Endothelial cell (in vitro differentiated cells): ENCODE data around the gene TENT4A. TPM values are rescaled to one million over a fixed set of nuclear protein-coding genes. Genes with fewer than 3 reads are reported as not detected.
"Not testable (repeated sequence)": the region's sequence is repeated elsewhere in the genome, so short reads cannot be mapped to it uniquely, and the experiment has no call there.

Source experiments
- DNase-seq: peaks from one replicate; pipeline ENCODE4 v3.0.0; 2021; ENCODE audit warnings: low spot score
- H3K27ac Mint-ChIP-seq: one replicate; pipeline ENCODE4 v1.8.0; 2021; ENCODE audit warnings: mixed read lengths, inconsistent platforms; ENCODE audit not compliant: unreplicated experiment
- H3K27me3 Mint-ChIP-seq: one replicate; pipeline ENCODE4 v1.8.0; 2021; ENCODE audit warnings: mild to moderate bottlenecking, moderate library complexity, mixed read lengths, inconsistent platforms; ENCODE audit not compliant: unreplicated experiment
- H3K36me3 Mint-ChIP-seq: one replicate; pipeline ENCODE4 v1.8.0; 2021; ENCODE audit warnings: mild to moderate bottlenecking, low read depth, mixed read lengths, inconsistent platforms; ENCODE audit not compliant: unreplicated experiment
- H3K4me1 Mint-ChIP-seq: one replicate; pipeline ENCODE4 v1.8.0; 2021; ENCODE audit warnings: mild to moderate bottlenecking, mixed read lengths, inconsistent platforms; ENCODE audit not compliant: unreplicated experiment
- H3K4me3 Mint-ChIP-seq: one replicate; pipeline ENCODE4 v1.8.0; 2021; ENCODE audit warnings: mild to moderate bottlenecking, mixed read lengths, inconsistent platforms; ENCODE audit not compliant: unreplicated experiment
- H3K9me3 Mint-ChIP-seq: one replicate; pipeline ENCODE4 v1.8.0; 2021; ENCODE audit warnings: mixed read lengths, inconsistent platforms; ENCODE audit not compliant: unreplicated experiment
- long read RNA-seq: library from polyadenylated mRNA; unstranded; transcript quantifications from one replicate; pipeline ENCODE4 v2.0.0, GENCODE V29; 2020; ENCODE audit not compliant: unreplicated experiment
- total RNA-seq: library from RNA; stranded (reverse); fragmentation: NEBNext Ultra II Directional; extraction: Animal tissue kit (Norgen Biotek cat#: 25700); gene quantifications from one replicate; pipeline ENCODE4 v1.2.1, GENCODE V29; 2021; ENCODE audit not compliant: unreplicated experiment
- TF ChIP-seq, protein P1 (sequence below): fragments of 200-600 bp; sonication (generic); IDR thresholded peaks from one replicate; pipeline ENCODE4 v1.5.0; 2021; ENCODE audit warnings: antibody characterized with exemption; ENCODE audit not compliant: unreplicated experiment

The TENT4A gene
- 24.7 TPM for total RNA-seq
- long read RNA-seq, partial matches to known transcripts: 1 of 2 reads
- long read RNA-seq, other reads (novel, unspliced or antisense): 1 of 2 reads

DNA sequence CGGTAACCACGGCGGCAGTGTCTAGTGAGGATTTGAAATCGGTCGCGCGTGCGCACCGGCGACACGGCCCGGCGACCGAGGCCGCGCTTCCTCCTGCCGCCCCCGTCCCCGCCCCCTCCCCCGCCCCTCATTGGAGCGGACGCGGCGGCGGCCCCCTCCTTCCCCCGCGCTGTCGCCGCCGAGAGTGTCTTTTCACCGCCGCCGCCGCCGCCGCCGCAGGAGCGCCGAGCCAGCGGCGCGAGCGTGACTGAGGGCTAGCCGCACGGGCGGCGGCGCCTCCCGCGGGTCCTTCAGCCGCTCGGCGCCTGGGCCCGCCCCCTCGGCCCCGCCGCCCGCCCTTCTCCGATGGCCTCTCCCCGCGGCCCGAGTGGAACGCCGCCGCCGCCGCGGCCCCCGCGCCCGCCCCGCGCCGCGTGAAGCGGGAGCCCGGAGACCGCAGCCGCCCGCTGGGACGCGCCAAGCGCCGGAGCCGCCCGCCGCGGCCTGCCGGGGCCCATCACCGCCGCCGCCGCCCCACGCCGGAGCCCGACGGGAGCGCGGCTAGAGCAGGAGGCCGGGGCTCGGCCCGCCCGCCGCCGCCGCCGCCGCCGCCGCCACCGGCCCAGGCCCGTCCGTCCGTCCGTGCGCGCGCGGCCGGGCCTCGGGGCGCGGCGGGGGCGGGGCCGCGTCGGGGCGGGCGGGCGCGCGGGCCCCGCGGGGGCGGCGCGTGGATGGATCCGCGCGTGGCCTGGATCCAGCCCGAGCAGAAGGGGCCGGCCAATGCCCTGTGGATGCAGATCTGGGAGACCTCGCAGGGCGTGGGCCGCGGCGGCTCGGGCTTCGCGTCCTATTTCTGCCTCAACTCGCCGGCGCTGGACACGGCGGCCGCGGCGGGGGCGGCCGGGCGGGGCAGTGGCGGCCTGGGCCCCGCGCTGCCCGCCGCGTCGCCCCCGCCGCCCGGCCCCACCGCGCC is at the start of gene TENT4A:
Gene TENT4A, plus strand, starts transcription at position 159 of the 952 bp plus-strand sequence. Its CDS starts 552 bp downstream, at position 711.
- Mint-ChIP-seq H3K9me3 (no peaks in the 10 kb centered on the region), H3K4me3 (peak within 1 kb of the TSS; percentile 91), H3K27ac (no peak within 1 kb of the TSS), H3K36me3 (no peaks in the 10 kb centered on the region), H3K27me3 (peaks cover 19% of the 10 kb centered on the region), H3K4me1 (peaks cover 20% of the 10 kb centered on the region)
- TF ChIP-seq, protein P1, sequence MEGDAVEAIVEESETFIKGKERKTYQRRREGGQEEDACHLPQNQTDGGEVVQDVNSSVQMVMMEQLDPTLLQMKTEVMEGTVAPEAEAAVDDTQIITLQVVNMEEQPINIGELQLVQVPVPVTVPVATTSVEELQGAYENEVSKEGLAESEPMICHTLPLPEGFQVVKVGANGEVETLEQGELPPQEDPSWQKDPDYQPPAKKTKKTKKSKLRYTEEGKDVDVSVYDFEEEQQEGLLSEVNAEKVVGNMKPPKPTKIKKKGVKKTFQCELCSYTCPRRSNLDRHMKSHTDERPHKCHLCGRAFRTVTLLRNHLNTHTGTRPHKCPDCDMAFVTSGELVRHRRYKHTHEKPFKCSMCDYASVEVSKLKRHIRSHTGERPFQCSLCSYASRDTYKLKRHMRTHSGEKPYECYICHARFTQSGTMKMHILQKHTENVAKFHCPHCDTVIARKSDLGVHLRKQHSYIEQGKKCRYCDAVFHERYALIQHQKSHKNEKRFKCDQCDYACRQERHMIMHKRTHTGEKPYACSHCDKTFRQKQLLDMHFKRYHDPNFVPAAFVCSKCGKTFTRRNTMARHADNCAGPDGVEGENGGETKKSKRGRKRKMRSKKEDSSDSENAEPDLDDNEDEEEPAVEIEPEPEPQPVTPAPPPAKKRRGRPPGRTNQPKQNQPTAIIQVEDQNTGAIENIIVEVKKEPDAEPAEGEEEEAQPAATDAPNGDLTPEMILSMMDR: no peak
- no peak for DNase-seq

DNA sequence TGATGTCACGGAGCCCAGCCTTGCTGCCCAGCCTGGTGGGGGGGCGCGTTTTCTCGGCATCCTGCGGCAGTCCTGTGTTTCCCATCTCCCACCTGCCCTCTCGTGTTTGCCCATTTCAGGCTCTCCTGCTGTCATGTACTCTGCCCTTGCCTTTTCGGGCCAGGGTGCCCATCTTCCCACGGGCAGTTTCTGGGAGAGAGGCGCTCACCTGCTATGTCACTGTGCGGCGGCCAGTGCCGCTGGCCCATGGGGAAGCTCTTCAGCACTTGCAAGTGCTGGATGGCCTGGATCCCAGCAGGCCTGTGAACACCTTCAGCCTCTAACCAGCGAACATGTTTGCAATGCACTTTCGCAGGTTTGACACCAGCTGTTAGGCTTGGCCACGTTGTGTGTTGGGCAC is 46.5 kb upstream of the TENT4A start:
- Mint-ChIP-seq H3K9me3 (no peaks in the 10 kb centered on the region), H3K4me1 (no peaks in the 10 kb centered on the region), H3K36me3 (peaks cover 9% of the 10 kb centered on the region), H3K4me3 (no peak overlapping the region), H3K27me3 (peaks cover 1% of the 10 kb centered on the region), H3K27ac (no peak overlapping the region)
- no peak for DNase-seq
- TF ChIP-seq, protein P1: no peak

DNA sequence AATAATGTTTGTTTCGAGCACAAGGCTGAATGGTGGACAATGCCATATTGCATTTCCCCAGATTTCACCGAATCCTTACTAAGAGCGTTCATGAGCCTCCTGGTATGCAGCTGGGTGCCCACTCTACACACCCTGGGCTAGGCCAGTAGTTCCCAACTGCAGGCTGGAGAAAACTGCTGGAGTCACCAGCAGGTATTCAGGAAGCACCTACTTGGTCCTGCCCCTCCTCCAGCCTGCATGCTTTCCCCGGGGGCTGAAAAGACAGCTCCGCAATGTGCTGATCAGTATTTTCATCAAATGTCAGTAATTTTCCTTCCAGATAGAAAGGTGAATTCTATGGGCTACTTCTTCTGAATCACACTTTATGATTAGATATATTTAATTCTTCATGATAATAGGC is 45.6 kb upstream of the TENT4A start:
- no peak overlapping the region for H3K27ac Mint-ChIP-seq
- H3K27me3 Mint-ChIP-seq: peaks cover 1% of the 10 kb centered on the region
- no peaks in the 10 kb centered on the region for H3K9me3 Mint-ChIP-seq
- H3K4me3 Mint-ChIP-seq: no peak overlapping the region
- DNase-seq: no peak
- peaks cover 9% of the 10 kb centered on the region for H3K36me3 Mint-ChIP-seq
- H3K4me1 Mint-ChIP-seq: no peaks in the 10 kb centered on the region
- TF ChIP-seq, protein P1: no peak

DNA sequence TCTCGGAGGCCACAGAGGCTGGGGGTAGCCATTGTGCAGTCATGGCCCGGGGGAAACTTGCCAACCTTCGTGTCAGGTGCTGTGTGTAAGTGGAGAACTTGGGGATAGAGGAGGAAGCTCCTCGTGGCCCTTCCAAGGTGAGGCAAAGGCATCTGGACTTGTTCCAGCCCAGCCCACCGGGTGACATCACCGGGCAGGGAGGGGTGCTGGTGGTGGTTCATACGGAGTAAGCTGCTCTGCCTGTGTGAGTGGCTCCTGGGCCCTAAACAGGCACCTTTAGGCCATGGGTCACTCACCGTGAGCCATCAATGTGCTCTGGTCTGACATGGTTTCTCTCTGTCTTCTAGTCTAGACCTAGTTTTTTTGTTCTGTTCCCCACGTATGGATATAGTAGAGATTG is 44.5 kb upstream of the TENT4A start:
- H3K36me3 Mint-ChIP-seq: peaks cover 19% of the 10 kb centered on the region
- H3K4me3 Mint-ChIP-seq, H3K27ac Mint-ChIP-seq, H3K4me1 Mint-ChIP-seq, H3K27me3 Mint-ChIP-seq, H3K9me3 Mint-ChIP-seq, DNase-seq: not testable (repeated sequence)

DNA sequence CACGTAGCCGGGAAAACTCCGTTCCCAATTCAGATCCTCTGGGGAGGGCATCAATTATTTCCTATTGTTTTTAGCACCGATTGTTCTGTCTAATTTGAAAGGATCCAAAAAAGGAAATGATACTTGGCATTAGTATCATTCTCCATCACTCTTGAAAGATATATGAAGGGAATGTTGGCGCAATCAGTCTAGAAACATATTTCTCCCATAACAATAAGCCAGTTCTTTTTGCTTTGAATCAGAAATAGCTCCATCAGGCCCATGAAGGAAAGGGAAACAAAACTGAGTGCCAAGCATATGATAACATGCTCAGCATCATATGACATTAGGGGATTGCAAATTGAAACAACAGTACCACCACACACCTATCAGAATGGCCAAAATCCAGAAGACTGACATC is 40.2 kb upstream of the TENT4A start:
- H3K4me3 Mint-ChIP-seq: no peak overlapping the region
- H3K27ac Mint-ChIP-seq: no peak overlapping the region
- DNase-seq: no peak
- peaks cover 3% of the 10 kb centered on the region for H3K27me3 Mint-ChIP-seq
- peaks cover 15% of the 10 kb centered on the region for H3K36me3 Mint-ChIP-seq
- TF ChIP-seq, protein P1: no peak
- no peaks in the 10 kb centered on the region for H3K4me1 Mint-ChIP-seq
- no peaks in the 10 kb centered on the region for H3K9me3 Mint-ChIP-seq
